ENCODE results near the gene RRP9. TPM values are rescaled to one million over a fixed set of nuclear protein-coding genes. Genes with fewer than 3 reads are reported as not detected.

The RRP9 gene
- total RNA-seq, 1 donor, result 16.3 TPM

GRCh38 chr3:51897391-51897790, 44.3 kb downstream of the RRP9 start:
- no peak for DNase-seq (ENCODE audit: low read depth)
- H3K4me3 ChIP-seq (ENCODE audit: low read depth, low read length), result no peak overlapping the region
- TF ChIP-seq, protein P1, sequence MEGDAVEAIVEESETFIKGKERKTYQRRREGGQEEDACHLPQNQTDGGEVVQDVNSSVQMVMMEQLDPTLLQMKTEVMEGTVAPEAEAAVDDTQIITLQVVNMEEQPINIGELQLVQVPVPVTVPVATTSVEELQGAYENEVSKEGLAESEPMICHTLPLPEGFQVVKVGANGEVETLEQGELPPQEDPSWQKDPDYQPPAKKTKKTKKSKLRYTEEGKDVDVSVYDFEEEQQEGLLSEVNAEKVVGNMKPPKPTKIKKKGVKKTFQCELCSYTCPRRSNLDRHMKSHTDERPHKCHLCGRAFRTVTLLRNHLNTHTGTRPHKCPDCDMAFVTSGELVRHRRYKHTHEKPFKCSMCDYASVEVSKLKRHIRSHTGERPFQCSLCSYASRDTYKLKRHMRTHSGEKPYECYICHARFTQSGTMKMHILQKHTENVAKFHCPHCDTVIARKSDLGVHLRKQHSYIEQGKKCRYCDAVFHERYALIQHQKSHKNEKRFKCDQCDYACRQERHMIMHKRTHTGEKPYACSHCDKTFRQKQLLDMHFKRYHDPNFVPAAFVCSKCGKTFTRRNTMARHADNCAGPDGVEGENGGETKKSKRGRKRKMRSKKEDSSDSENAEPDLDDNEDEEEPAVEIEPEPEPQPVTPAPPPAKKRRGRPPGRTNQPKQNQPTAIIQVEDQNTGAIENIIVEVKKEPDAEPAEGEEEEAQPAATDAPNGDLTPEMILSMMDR (IDR thresholded peaks at IDR 0.05; ENCODE audit: insufficient read depth, low read length), result no peak

GRCh38 chr3:51896607-51897305, 44.9 kb downstream of the RRP9 start:
- DNase-seq (ENCODE audit: low read depth), result no peak
- TF ChIP-seq, protein P1 (IDR thresholded peaks at IDR 0.05; ENCODE audit: insufficient read depth, low read length), result no peak
- no peak overlapping the region for H3K4me3 ChIP-seq (ENCODE audit: low read depth, low read length)

- TF ChIP-seq, protein P1 (IDR thresholded peaks at IDR 0.05; ENCODE audit: insufficient read depth, low read length), result no peak
- DNase-seq (ENCODE audit: low read depth), result no peak
- no peak overlapping the region for H3K4me3 ChIP-seq (ENCODE audit: low read depth, low read length)
Observed at GRCh38 chr3:51894939-51895338, 46.8 kb downstream of the RRP9 start.

- TF ChIP-seq, protein P1 (IDR thresholded peaks at IDR 0.05; ENCODE audit: insufficient read depth, low read length), result no peak
- H3K4me3 ChIP-seq (ENCODE audit: low read depth, low read length), result no peak overlapping the region
- no peak for DNase-seq (ENCODE audit: low read depth)
Observed at GRCh38 chr3:51894391-51894790, 47.3 kb downstream of the RRP9 start.

- no peak overlapping the region for H3K4me3 ChIP-seq (ENCODE audit: low read depth, low read length)
- DNase-seq (ENCODE audit: low read depth), result no peak
- TF ChIP-seq, protein P1 (IDR thresholded peaks at IDR 0.05; ENCODE audit: insufficient read depth, low read length), result no peak
Observed at GRCh38 chr3:51891242-51892039, 50.3 kb downstream of the RRP9 start.

DNA sequence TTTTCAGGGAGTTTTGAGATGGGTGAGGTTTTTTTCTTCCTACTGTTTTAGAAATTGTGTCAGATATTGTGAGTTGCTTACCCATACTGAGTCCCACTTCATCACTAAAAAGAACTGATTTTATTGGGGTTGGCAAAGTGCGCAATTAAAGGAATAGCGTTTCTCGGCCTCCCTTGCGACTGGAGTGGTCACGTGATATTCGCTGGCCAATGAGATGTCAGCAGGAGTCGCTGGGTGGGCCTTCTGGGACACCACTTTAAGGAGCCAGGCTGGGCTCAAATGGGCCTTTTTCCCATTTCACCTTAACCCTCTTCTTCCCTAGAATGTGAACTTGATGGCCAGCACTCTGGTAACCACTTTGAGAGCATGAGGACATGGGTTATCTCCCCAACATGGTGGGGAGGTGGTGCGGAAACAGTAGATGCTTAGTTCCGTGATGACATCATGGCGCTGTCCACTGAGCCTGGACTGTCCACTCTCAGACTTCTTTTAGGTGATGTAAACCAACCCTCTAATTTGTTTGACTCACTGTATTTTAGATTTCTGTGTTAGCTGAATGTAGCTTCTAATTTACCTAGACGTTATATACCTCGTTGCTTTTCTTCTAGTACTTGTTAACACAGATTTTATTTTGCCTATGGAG, 53.1 kb downstream of the RRP9 start:
- DNase-seq (ENCODE audit: low read depth), result no peak
- TF ChIP-seq, protein P1 (IDR thresholded peaks at IDR 0.05; ENCODE audit: insufficient read depth, low read length), result no peak

More for the DNA sequence above, 53.1 kb downstream of the RRP9 start:
- no peak overlapping the region for H3K4me3 ChIP-seq (ENCODE audit: low read depth, low read length)
